D721Med (cell line): ENCODE results near the gene SAMD4A.

Experiments
- DNase-seq: peaks from one replicate; pipeline ENCODE4 v3.0.0; 2011; ENCODE audit warnings: low spot score; ENCODE audit not compliant: insufficient read length
- FAIRE-seq: peaks from 2 replicates; lab custom pipeline; 2011; peaks lifted over from hg19 to GRCh38; lab: Jason Lieb, UNC
- TF ChIP-seq, protein P1 (sequence below): IDR thresholded peaks from 2 replicates; pipeline ENCODE4 v1.5.1; 2012; ENCODE audit warnings: mild to moderate bottlenecking, control low read depth; ENCODE audit not compliant: insufficient read depth; ENCODE audit errors: missing control alignments

Gene SAMD4A

DNA sequence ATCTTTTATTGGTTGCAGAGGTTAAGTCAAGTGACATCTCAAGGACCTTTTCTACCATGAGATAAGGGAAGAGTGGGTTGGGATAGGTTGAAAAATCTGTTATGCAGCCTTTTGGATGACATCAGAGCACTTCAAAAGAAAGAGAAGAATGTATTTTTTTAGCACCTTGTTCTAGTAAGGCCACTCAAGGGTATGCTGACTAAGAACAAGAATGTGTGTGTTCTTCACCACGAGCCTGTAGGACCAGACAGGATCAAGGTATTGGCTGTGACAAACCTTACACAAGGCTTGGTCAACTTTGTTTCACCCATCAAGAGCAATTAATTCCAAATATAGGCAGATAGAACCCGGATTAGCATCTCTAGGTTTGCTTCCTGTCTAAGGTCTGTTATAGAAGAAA lies 142.5 kb downstream of the SAMD4A start:
- no peak for DNase-seq
- TF ChIP-seq, protein P1, sequence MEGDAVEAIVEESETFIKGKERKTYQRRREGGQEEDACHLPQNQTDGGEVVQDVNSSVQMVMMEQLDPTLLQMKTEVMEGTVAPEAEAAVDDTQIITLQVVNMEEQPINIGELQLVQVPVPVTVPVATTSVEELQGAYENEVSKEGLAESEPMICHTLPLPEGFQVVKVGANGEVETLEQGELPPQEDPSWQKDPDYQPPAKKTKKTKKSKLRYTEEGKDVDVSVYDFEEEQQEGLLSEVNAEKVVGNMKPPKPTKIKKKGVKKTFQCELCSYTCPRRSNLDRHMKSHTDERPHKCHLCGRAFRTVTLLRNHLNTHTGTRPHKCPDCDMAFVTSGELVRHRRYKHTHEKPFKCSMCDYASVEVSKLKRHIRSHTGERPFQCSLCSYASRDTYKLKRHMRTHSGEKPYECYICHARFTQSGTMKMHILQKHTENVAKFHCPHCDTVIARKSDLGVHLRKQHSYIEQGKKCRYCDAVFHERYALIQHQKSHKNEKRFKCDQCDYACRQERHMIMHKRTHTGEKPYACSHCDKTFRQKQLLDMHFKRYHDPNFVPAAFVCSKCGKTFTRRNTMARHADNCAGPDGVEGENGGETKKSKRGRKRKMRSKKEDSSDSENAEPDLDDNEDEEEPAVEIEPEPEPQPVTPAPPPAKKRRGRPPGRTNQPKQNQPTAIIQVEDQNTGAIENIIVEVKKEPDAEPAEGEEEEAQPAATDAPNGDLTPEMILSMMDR: no peak
- FAIRE-seq: no peak

DNA sequence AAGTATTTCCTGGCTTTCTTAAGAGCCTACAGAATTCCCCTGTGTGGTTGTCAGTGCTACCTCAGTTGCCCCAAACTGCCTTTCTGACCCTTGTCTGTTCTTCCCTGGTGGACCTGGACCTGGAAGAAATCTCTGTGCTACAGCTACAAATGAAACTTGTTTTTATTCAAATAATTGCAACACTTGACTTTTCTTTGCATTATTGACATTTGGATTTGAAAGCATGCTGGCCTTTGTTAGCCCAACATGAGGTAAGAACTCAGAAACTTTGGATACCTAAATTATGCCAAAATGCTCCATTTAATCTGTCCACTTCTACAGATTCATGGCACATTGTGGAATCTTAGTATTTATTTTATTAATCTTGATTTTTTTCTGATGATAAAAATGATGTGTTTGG lies 142.9 kb downstream of the SAMD4A start:
- DNase-seq (no peak), FAIRE-seq (no peak)
- TF ChIP-seq, protein P1: no peak

DNA sequence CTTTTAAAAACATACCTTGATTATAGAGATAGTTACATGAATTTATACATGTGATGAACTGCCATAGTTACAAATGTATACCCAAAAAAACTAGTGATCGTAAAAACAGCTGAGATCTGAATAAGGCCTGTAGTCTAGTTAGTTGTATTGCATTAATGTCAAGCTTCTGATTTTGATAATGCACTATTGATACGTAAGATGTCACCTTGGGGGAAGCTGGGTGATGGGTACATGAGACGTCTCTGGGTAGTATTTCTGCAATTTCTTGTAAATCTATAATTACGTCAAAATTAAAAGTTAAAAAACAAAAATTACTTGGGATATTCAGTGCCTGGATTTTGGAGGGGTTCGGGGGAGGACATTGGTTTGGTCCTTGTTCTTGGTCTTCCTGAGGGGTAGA lies 144.4 kb downstream of the SAMD4A start:
- FAIRE-seq: no peak
- no peak for DNase-seq
- TF ChIP-seq, protein P1: no peak

DNA sequence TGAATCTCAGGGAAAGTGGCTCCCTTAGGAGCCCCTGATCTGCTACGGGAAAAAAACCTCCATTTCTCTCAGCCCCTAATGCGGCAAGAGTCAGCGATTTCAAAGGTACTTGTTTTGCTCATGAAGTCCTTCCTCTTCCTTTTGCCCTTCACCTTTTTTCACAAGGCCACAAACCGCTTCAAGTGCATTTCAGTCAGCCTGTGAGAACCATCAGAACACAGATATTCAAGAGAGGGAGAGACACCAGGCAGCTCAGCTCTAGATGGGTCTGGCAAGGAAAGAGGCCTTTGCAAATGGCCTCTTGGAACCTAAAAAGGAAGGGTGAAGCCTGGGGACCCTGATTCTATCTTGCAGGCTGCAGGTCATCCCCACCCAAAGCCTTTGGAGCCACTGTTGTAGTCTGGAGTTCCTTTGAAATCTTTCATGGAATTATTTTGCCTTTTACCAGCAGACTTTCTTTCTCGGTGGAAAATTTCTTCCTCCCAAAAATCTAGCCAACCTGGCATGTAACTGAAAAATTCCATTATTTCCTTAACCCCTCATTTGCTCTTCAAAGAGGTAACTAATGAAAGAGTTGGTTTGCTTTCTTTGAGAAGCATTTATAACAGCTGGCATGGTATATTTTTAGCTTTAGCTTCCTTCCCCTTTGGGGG lies 145.0 kb downstream of the SAMD4A start:
- FAIRE-seq (no peak), DNase-seq (no peak)
- TF ChIP-seq, protein P1: no peak

DNA sequence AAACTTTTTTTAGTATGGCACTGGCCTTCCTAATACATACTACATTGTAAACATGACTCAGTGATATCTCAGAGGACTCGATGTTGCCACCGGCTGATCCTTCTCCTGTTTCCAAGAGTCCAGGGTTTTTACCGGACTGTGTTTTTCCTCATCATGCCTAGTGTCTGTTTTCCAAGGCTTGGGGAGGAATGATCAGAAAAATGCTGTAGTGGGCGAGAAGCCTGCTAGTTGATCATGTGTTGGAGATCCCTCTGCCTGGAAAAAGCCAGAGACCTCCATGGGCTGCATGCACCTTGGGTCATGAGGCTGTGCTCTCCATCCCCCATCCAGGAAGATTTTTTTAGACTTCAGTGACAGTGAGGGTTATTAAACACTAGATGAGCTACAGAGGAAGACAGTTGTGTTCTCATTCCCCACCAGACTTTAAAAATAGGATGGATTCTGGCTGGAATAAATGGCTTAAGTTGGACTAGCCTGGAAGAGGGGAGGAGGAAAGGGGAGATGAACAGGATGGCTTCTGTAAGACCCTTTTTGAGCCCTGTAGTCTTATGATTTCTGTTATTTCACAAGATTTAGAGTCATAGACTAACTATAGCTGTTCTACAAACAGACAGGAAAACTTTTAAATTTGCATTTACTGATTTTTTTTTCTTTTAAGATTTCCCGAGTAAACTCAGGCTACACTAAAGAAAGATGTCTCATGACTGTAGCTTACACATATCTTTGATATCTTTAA lies 145.7 kb downstream of the SAMD4A start:
- TF ChIP-seq, protein P1: no peak
- FAIRE-seq: no peak
- DNase-seq: no peak

DNA sequence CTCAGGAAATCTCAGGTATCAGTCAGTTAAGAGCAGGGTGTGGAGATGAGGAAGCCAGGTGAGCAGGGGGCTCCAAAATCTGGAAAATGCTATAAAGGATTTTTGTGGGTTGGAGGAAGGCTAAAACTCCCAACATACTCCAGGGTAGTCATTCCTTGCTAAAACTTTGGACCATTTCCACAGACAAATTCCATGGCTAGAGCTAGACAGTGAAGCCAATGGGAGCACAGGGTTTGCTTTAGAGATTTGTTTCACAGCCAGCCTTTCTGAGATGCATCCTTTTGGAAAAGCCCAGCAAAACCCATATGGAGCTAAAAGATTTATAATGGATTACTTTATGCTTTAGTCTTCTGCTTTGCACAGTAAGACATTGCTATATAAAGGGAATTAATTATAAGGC lies 146.5 kb downstream of the SAMD4A start:
- TF ChIP-seq, protein P1: no peak
- FAIRE-seq (no peak), DNase-seq (no peak)

DNA sequence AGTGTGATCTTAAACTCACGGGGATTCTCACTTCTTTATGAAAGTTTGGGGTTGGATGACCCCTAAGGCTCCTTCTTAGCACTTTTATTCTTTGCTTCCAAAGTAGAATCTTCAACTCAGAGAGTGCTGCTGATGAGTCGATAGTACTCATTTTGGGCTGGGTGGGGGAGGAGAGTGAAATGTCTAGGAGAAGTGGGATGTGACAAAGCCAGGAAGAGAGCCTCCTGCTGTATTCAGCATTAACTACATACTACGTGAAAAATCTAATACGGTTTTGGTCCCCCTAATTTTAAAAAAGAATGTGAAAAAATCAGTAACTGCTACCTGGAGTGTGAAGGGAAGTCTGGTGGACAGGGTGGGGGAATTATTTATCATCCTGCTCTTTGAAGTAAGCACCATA lies 148.3 kb downstream of the SAMD4A start:
- FAIRE-seq (no peak), DNase-seq (no peak)
- TF ChIP-seq, protein P1: no peak
